CD14-positive monocyte (primary cell): ENCODE results near the gene SEMA4A. TPM values are rescaled to one million over a fixed set of nuclear protein-coding genes. Genes with fewer than 3 reads are reported as not detected.
A peak's percentile ranks its signal among the peaks of the same experiment; 100 is the strongest.

Experiments
- DNase-seq, 3 donors: peaks; one replicate each; pipeline ENCODE4 v3.0.0-alpha.2; 2011 to 2022
- H2AFZ ChIP-seq: 2 replicates; pipeline ENCODE4 v1.6.0; 2012; ENCODE audit warnings: mild to moderate bottlenecking, low read depth, low read length, inconsistent platforms; ENCODE audit not compliant: insufficient read depth, poor library complexity, severe bottlenecking
- H3K27ac ChIP-seq, 2 donors: 1 replicate in 1 of 2; 2 replicates in 1 of 2; pipeline ENCODE4 v1.5.1; 2012 to 2013; ENCODE audit warnings: low read length in 2 of 2, control low read depth in 1 of 2, inconsistent platforms in 1 of 2, low read depth in 1 of 2, mild to moderate bottlenecking in 1 of 2
- H3K27me3 ChIP-seq, 2 donors: one replicate each; pipeline versions ENCODE4 v1.6.0 to v1.6.1; 2011 to 2013; ENCODE audit warnings: low read length in 2 of 2; ENCODE audit not compliant: control insufficient read depth in 2 of 2, insufficient read depth in 2 of 2
- H3K36me3 ChIP-seq, 2 donors: replicated peaks in 1 of 2; 1 replicate in 1 of 2; 2 replicates in 1 of 2; pipeline versions ENCODE4 v1.5.1 to v1.6.1; 2012 to 2013; ENCODE audit warnings: low read length in 2 of 2, control low read depth in 1 of 2, inconsistent platforms in 1 of 2, mild to moderate bottlenecking in 1 of 2; ENCODE audit not compliant: insufficient read depth in 2 of 2, control insufficient read depth in 1 of 2
- H3K4me1 ChIP-seq, 2 donors: 1 replicate in 1 of 2; 2 replicates in 1 of 2; pipeline versions ENCODE4 v1.5.1 to v1.6.1; 2012 to 2013; ENCODE audit warnings: low read length in 2 of 2, control low read depth in 1 of 2, inconsistent platforms in 1 of 2, mild to moderate bottlenecking in 1 of 2, moderate library complexity in 1 of 2; ENCODE audit not compliant: insufficient read depth in 2 of 2, control insufficient read depth in 1 of 2
- H3K4me2 ChIP-seq: replicated peaks from 2 replicates; pipeline ENCODE3; 2012; ENCODE audit warnings: low read length, moderate library complexity, mild to moderate bottlenecking; ENCODE audit not compliant: poor library complexity, severe bottlenecking; ENCODE audit errors: extremely low read depth
- H3K4me3 ChIP-seq, 3 experiments: fragments of 200-600 bp in 1 of 3; sonication (generic) in 1 of 3; replicated peaks in 1 of 3; 1 replicate in 2 of 3; 2 replicates in 1 of 3; pipeline ENCODE4 v1.5.1; 2011 to 2013; ENCODE audit warnings: low read length in 3 of 3, mild to moderate bottlenecking in 3 of 3, control low read depth in 2 of 3, low read depth in 2 of 3, inconsistent platforms in 1 of 3, moderate library complexity in 1 of 3
- H3K79me2 ChIP-seq: 2 replicates; pipeline ENCODE4 v1.6.0; 2012; ENCODE audit warnings: mild to moderate bottlenecking, control low read depth, inconsistent platforms, low read length, moderate library complexity; ENCODE audit not compliant: insufficient read depth
- H3K9ac ChIP-seq: 2 replicates; pipeline ENCODE4 v1.6.0; 2017; ENCODE audit warnings: low read length, mild to moderate bottlenecking; ENCODE audit not compliant: insufficient read depth, poor library complexity, severe bottlenecking
- H3K9me3 ChIP-seq, 2 donors: replicated peaks in 1 of 2; 1 replicate in 1 of 2; 2 replicates in 1 of 2; pipeline versions ENCODE4 v1.5.1 to v1.6.1; 2012 to 2013; ENCODE audit warnings: low read length in 2 of 2, control low read depth in 1 of 2; ENCODE audit not compliant: control insufficient read depth in 1 of 2, insufficient read depth in 1 of 2
- H4K20me1 ChIP-seq: 2 replicates; pipeline ENCODE4 v1.6.0; 2012; ENCODE audit warnings: mild to moderate bottlenecking, low read length, control low read depth, moderate library complexity; ENCODE audit not compliant: insufficient read depth
- H3K27ac Mint-ChIP-seq, 7 donors: one replicate each; pipeline ENCODE4 v1.8.0; 2020; ENCODE audit warnings: mild to moderate bottlenecking in 7 of 7, mixed read lengths in 7 of 7, moderate library complexity in 6 of 7, inconsistent platforms in 2 of 7
- H3K27me3 Mint-ChIP-seq, 3 donors: one replicate each; pipeline ENCODE4 v1.8.0; 2021 to 2022; ENCODE audit warnings: low read depth in 3 of 3, mild to moderate bottlenecking in 3 of 3, mixed read lengths in 3 of 3, moderate library complexity in 3 of 3, inconsistent platforms in 1 of 3
- H3K36me3 Mint-ChIP-seq, 2 donors: one replicate each; pipeline ENCODE4 v1.8.0; 2020; ENCODE audit warnings: mixed read lengths in 2 of 2, inconsistent platforms in 1 of 2, mild to moderate bottlenecking in 1 of 2
- H3K4me1 Mint-ChIP-seq: one replicate; pipeline ENCODE4 v1.8.0; 2020; ENCODE audit warnings: mild to moderate bottlenecking, mixed read lengths
- H3K4me3 Mint-ChIP-seq, 2 donors: one replicate each; pipeline ENCODE4 v1.8.0; 2020; ENCODE audit warnings: mild to moderate bottlenecking in 2 of 2, mixed read lengths in 2 of 2, moderate library complexity in 1 of 2
- H3K9me3 Mint-ChIP-seq, 7 donors: one replicate each; pipeline ENCODE4 v1.8.0; 2020 to 2022; ENCODE audit warnings: mixed read lengths in 7 of 7, mild to moderate bottlenecking in 6 of 7, moderate library complexity in 6 of 7, inconsistent platforms in 2 of 7
- WGBS: methylation state at CpG from one replicate; pipeline ENCODE4 v1.1.5; 2013; ENCODE audit warnings: missing lambda C conversion rate; ENCODE audit not compliant: insufficient coverage; 5-methylcytosine and 5-hydroxymethylcytosine counted together
- intact Hi-C, 2 donors: fragments of 100-400 bp; cut with micrococcal nuclease; formaldehyde crosslinking; loops; one replicate each; pipeline versions ENCODE4 v1.15.0 to v1.15.1; 2023
- polyA plus RNA-seq, 3 donors: library from polyadenylated mRNA; depleted of rRNA in 1 of 3; unstranded in 2 of 3; stranded (reverse) in 1 of 3; fragments of 300-500 nt in 2 of 3; fragments of >200 nt in 1 of 3; fragmentation: Illumina TruSeq in 2 of 3; gene quantifications; 1 replicate in 2 of 3; 2 replicates in 1 of 3; pipeline ENCODE4 v1.2.3, GENCODE V29; 2012 to 2021
- TF ChIP-seq, protein P1 (sequence below): fragments of 200-600 bp; IDR thresholded peaks from one replicate; pipeline ENCODE4 v1.8.0; 2022; ENCODE audit warnings: antibody characterized with exemption, mild to moderate bottlenecking

SEMA4A gene
- polyA plus RNA-seq, 3 donors: 72.3 to 121 (median 116) TPM

DNA sequence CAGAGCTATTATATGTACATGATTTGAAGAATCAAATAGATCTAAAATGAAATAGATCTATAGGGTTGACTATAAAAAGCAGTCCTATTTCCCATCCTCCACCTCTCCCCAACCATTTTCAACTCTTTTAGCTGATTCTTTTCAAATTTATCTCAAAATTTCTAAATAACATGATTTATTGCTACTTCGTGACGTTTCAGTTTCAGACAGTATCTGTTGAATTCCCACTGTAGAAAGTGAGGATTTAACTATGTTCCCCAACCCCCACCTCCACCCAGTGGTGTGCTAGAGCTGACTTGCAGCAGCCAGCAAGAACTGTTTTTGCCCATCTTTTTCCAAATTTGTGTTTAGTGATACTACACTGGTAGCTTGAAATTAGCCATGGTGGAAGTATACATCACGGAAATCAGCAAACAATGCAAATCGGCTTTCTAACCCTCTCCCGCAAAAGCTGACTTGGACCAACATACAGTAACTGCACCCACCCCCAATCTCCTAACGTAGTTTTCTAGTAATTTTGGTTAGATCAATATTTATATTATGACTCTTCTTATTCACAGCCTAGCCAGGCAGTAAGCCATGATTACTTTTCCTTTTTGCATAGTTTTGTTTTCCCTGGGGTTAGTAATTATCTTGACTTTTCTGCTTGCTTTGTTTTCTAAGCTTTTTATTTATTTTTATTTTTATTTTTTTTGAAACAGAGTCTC is 10.9 kb downstream of the SEMA4A start:
- Histone ChIP-seq H4K20me1 (peaks cover 27% of the 10 kb centered on the region), H3K4me2 (no peak overlapping the region), H3K79me2 (no peaks in the 10 kb centered on the region), H2AFZ (no peak overlapping the region), H3K4me1 (peaks cover 15 to 16% of the 10 kb centered on the region in 2 donors), H3K27ac (peak overlapping the region in 1 of 2 donors; percentile 58), H3K27me3 (no peaks in the 10 kb centered on the region), H3K9me3 (no peaks in the 10 kb centered on the region), H3K9ac (no peak overlapping the region), H3K36me3 (peaks cover 85 to 97% of the 10 kb centered on the region in 2 donors), H3K4me3 (no peak overlapping the region)
- peaks cover 0 to 2% (median under 1%) of the 10 kb centered on the region in 3 donors for H3K27me3 Mint-ChIP-seq
- peaks cover 79 to 95% of the 10 kb centered on the region in 2 donors for H3K36me3 Mint-ChIP-seq
- no peak for DNase-seq
- H3K9me3 Mint-ChIP-seq: peaks cover 0 to 2% (median 0%) of the 10 kb centered on the region in 7 donors
- peaks cover 28% of the 10 kb centered on the region for H3K4me1 Mint-ChIP-seq
- WGBS: no CpG with 5 or more reads among the region's 6 CpGs
- intact Hi-C loops: loop anchor here in 1 of 2 donors (10.0 kb wide), 1 partner anchor 69 kb away; no protein-coding TSS in a partner anchor
- H3K4me3 Mint-ChIP-seq: no peak overlapping the region
- TF ChIP-seq, protein P1, sequence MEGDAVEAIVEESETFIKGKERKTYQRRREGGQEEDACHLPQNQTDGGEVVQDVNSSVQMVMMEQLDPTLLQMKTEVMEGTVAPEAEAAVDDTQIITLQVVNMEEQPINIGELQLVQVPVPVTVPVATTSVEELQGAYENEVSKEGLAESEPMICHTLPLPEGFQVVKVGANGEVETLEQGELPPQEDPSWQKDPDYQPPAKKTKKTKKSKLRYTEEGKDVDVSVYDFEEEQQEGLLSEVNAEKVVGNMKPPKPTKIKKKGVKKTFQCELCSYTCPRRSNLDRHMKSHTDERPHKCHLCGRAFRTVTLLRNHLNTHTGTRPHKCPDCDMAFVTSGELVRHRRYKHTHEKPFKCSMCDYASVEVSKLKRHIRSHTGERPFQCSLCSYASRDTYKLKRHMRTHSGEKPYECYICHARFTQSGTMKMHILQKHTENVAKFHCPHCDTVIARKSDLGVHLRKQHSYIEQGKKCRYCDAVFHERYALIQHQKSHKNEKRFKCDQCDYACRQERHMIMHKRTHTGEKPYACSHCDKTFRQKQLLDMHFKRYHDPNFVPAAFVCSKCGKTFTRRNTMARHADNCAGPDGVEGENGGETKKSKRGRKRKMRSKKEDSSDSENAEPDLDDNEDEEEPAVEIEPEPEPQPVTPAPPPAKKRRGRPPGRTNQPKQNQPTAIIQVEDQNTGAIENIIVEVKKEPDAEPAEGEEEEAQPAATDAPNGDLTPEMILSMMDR: no peak
- peak overlapping the region in 3 of 7 donors; percentile 54 to 71 (median 69) for H3K27ac Mint-ChIP-seq

DNA sequence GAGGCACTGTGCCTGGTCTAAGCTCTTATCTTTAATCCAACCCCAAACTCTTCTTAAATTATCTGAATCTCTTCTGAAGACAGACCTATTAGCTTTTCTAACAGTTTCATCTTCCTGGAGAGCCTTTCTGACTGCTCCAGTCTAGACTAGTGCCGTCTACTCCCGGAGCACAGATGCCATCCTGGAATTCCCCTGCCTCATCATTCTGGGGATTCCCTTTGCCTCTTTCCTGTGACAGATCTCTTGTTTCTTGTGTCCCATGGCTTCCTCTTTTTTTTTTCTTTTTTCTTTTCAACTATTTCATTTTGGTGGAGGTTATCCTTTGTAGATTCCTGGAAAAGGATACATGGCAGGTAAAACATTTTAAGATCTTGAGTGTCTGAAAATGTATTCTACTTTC is 11.7 kb downstream of the SEMA4A start:
- H3K4me1 Mint-ChIP-seq: peaks cover 20% of the 10 kb centered on the region
- WGBS: 45% methylated on average over 2 of the region's 2 CpGs

More for the DNA sequence above, 11.7 kb downstream of the SEMA4A start:
- H3K4me2 ChIP-seq: no peak overlapping the region
- no peak overlapping the region for H3K4me3 ChIP-seq
- peaks cover 7 to 8% of the 10 kb centered on the region in 2 donors for H3K4me1 ChIP-seq
- H3K27ac Mint-ChIP-seq: peak overlapping the region in 5 of 7 donors; percentile 21 to 87 (median 78)
- H3K9ac ChIP-seq: no peak overlapping the region
- peaks cover 0 to 2% (median 0%) of the 10 kb centered on the region in 7 donors for H3K9me3 Mint-ChIP-seq
- peaks cover 21% of the 10 kb centered on the region for H4K20me1 ChIP-seq
- peaks cover 0 to 2% (median 0%) of the 10 kb centered on the region in 3 donors for H3K27me3 Mint-ChIP-seq
- H3K27me3 ChIP-seq: no peaks in the 10 kb centered on the region
- no peaks in the 10 kb centered on the region for H3K9me3 ChIP-seq
- TF ChIP-seq, protein P1: no peak
- peaks cover 75 to 93% of the 10 kb centered on the region in 2 donors for H3K36me3 Mint-ChIP-seq
- no peak overlapping the region for H2AFZ ChIP-seq
- peak overlapping the region in 1 of 2 donors; percentile 55 for H3K27ac ChIP-seq
- peak overlapping the region in 1 of 2 donors; percentile 42 for H3K4me3 Mint-ChIP-seq
- peaks cover 82 to 96% of the 10 kb centered on the region in 2 donors for H3K36me3 ChIP-seq
- DNase-seq: peak; percentile 54 to 91 (median 64)
- intact Hi-C loops: loop anchor here in 1 of 2 donors (10.0 kb wide), 1 partner anchor 70 kb away; no protein-coding TSS in a partner anchor
- no peaks in the 10 kb centered on the region for H3K79me2 ChIP-seq
